Measurements from ENCODE around the gene TMPRSS6. TPM values are rescaled to one million over a fixed set of nuclear protein-coding genes. Genes with fewer than 3 reads are reported as not detected.

The TMPRSS6 gene
- total RNA-seq, 1 experiment from 2014 or later = 0.39 TPM

DNA sequence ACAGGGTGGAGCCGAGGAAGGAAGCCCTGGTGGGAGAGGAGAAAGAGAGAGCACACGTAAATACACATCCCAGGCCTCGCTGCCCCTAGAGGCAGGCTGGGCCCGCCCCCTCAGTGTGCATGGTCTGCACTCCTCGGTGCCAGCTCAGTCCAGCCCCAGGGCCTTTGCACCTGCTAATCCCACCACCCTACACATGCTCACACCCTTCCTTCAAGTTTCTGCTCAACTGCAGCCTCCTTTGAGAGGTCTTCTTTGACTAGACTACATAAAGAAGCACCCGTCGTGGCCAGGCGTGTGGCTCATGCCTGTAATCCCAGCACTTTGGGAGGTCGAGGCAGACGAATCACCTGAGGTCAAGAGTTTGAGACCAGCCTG lies 34.7 kb upstream of the TMPRSS6 start:
- Histone ChIP-seq H3K4me3 (replicated peaks in 1 of 2; ENCODE audit: low read depth in 1 of 2, low read length in 2 of 2) (no peak overlapping the region), H3K9me3 (ENCODE audit: control insufficient read depth in 1 of 2, insufficient read depth in 1 of 2, low read depth in 1 of 2, low read length in 2 of 2) (no peaks in the 10 kb centered on the region), H3K9me2 (ENCODE audit: insufficient read depth) (no peaks in the 10 kb centered on the region), H3K36me3 (ENCODE audit: control insufficient read depth in 1 of 2, insufficient read depth in 2 of 2, low read length in 2 of 2) (no peaks in the 10 kb centered on the region), H3K4me2 (ENCODE audit: low read length) (no peak overlapping the region), H3K27me3 (ENCODE audit: insufficient read depth, low read length) (no peaks in the 10 kb centered on the region), H4K20me1 (ENCODE audit: insufficient read depth) (no peaks in the 10 kb centered on the region), H3K27ac (ENCODE audit: low read depth, low read length) (no peak overlapping the region), H3K4me1 (ENCODE audit: control insufficient read depth in 1 of 2, insufficient read depth in 2 of 2, low read length in 2 of 2) (no peaks in the 10 kb centered on the region), H3K9ac (ENCODE audit: low read length) (no peak overlapping the region), H3K79me2 (ENCODE audit: insufficient read depth, low read length) (no peaks in the 10 kb centered on the region), H2AFZ (ENCODE audit: low read depth, low read length, poor library complexity, severe bottlenecking) (no peak overlapping the region)
- TF ChIP-seq CBX3 (IDR thresholded peaks at IDR 0.05; ENCODE audit: low read depth) (no peak), EZH2 (IDR thresholded peaks at IDR 0.05) (no peak), SP1 (IDR thresholded peaks at IDR 0.05; ENCODE audit: low read depth) (no peak), ZFX (IDR thresholded peaks at IDR 0.05) (no peak), JUND (IDR thresholded peaks at IDR 0.05) (no peak)
- TF ChIP-seq, protein P1, sequence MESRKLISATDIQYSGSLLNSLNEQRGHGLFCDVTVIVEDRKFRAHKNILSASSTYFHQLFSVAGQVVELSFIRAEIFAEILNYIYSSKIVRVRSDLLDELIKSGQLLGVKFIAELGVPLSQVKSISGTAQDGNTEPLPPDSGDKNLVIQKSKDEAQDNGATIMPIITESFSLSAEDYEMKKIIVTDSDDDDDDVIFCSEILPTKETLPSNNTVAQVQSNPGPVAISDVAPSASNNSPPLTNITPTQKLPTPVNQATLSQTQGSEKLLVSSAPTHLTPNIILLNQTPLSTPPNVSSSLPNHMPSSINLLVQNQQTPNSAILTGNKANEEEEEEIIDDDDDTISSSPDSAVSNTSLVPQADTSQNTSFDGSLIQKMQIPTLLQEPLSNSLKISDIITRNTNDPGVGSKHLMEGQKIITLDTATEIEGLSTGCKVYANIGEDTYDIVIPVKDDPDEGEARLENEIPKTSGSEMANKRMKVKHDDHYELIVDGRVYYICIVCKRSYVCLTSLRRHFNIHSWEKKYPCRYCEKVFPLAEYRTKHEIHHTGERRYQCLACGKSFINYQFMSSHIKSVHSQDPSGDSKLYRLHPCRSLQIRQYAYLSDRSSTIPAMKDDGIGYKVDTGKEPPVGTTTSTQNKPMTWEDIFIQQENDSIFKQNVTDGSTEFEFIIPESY (IDR thresholded peaks at IDR 0.05; ENCODE audit: extremely low read depth, insufficient replicate concordance, low read length) = no peak
- CTCF ChIA-PET = no interaction called here
- no peak for ATAC-seq
- POLR2A ChIA-PET = no interaction called here
- no peak for DNase-seq (ENCODE audit: low read depth, low spot score)
- no TSS peak for BruUV-seq (replicated peaks)
- intact Hi-C loops (cut with micrococcal nuclease) = no loop called here
- RAD21 ChIA-PET (ENCODE audit: low non-redundant PET in 1 of 2, low total read pairs in 2 of 2, uncharacterized antibody in 2 of 2, unreplicated experiment in 2 of 2) = no interaction called here

DNA sequence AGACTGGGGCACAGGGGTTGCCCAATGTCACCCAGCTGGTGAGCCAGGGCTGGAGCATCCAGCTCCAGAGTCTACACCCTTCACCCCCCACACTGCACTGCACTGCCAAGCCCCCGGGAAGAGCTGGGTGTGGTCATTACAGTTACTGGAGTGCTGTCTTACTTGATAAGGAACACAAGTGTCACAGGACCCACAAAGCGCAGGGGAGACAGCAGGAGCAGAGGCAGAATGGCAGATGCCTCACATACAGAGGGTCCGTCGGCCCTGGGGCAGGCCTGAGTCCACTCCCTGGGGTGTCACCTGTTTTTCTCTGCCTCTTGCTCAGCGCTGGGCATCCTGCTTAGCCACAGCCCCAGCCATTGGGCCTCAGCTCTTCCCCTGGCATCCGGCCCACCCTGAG lies 32.5 kb upstream of the TMPRSS6 start:
- no peaks in the 10 kb centered on the region for H3K9me3 ChIP-seq (ENCODE audit: control insufficient read depth in 1 of 2, insufficient read depth in 1 of 2, low read depth in 1 of 2, low read length in 2 of 2)
- no peaks in the 10 kb centered on the region for H4K20me1 ChIP-seq (ENCODE audit: insufficient read depth)
- TF ChIP-seq SIN3A (IDR thresholded peaks at IDR 0.05; ENCODE audit: low read depth) (no peak), ZFX (IDR thresholded peaks at IDR 0.05) (no peak), ELF1 (IDR thresholded peaks at IDR 0.05; ENCODE audit: borderline replicate concordance, low read depth) (no peak), CEBPB (IDR thresholded peaks at IDR 0.05; ENCODE audit: low read depth) (no peak)
- RAD21 ChIA-PET (ENCODE audit: low non-redundant PET in 1 of 2, low total read pairs in 2 of 2, uncharacterized antibody in 2 of 2, unreplicated experiment in 2 of 2) = no interaction called here
- H3K4me3 ChIP-seq (replicated peaks in 1 of 2; ENCODE audit: low read depth in 1 of 2, low read length in 2 of 2) = no peak overlapping the region
- no peaks in the 10 kb centered on the region for H3K4me1 ChIP-seq (ENCODE audit: control insufficient read depth in 1 of 2, insufficient read depth in 2 of 2, low read length in 2 of 2)
- POLR2A ChIA-PET = no interaction called here
- H2AFZ ChIP-seq (ENCODE audit: low read depth, low read length, poor library complexity, severe bottlenecking) = no peak overlapping the region
- CTCF ChIA-PET = interaction anchor here (1.0 kb wide), 1 partner anchor 57 kb away, joined by 3 read pairs; no protein-coding TSS in a partner anchor
- intact Hi-C loops (cut with micrococcal nuclease) = no loop called here
- H3K79me2 ChIP-seq (ENCODE audit: insufficient read depth, low read length) = no peaks in the 10 kb centered on the region
- BruUV-seq (replicated peaks) = no TSS peak
- no peak overlapping the region for H3K27ac ChIP-seq (ENCODE audit: low read depth, low read length)
- H3K4me2 ChIP-seq (ENCODE audit: low read length) = no peak overlapping the region
- no peaks in the 10 kb centered on the region for H3K9me2 ChIP-seq (ENCODE audit: insufficient read depth)
- DNase-seq (ENCODE audit: low read depth, low spot score) (no peak), ATAC-seq (no peak)
- H3K27me3 ChIP-seq (ENCODE audit: insufficient read depth, low read length) = no peaks in the 10 kb centered on the region
- no peaks in the 10 kb centered on the region for H3K36me3 ChIP-seq (ENCODE audit: control insufficient read depth in 1 of 2, insufficient read depth in 2 of 2, low read length in 2 of 2)
- H3K9ac ChIP-seq (ENCODE audit: low read length) = no peak overlapping the region

Measured in HCT116 (cell line).